Mesendoderm (in vitro differentiated cells): ENCODE results near the gene NRIP2.
A peak's percentile ranks its signal among the peaks of the same experiment; 100 is the strongest.

Experiments
- DNase-seq: peaks from one replicate; pipeline ENCODE4 v3.0.0; 2013
- H2AK5ac ChIP-seq: 2 replicates; pipeline ENCODE4 v1.6.1; 2013; ENCODE audit warnings: low read length, inconsistent platforms
- H2BK120ac ChIP-seq: 2 replicates; pipeline ENCODE4 v1.6.1; 2013; ENCODE audit warnings: low read depth, mild to moderate bottlenecking, low read length, moderate library complexity, mixed read lengths
- H2BK15ac ChIP-seq: replicated peaks from 2 replicates; pipeline ENCODE4 v1.6.1; 2013; ENCODE audit warnings: low read depth, mild to moderate bottlenecking, moderate library complexity
- H2BK5ac ChIP-seq: 2 replicates; pipeline ENCODE4 v1.6.1; 2013; ENCODE audit warnings: low read length, inconsistent platforms
- H3K18ac ChIP-seq: 2 replicates; pipeline ENCODE4 v1.6.1; 2013; ENCODE audit warnings: mild to moderate bottlenecking, low read length, mixed read lengths
- H3K23ac ChIP-seq: one replicate; pipeline ENCODE4 v1.6.1; 2013; ENCODE audit warnings: low read length
- H3K27ac ChIP-seq: 2 replicates; pipeline ENCODE4 v1.5.1; 2013; ENCODE audit warnings: low read depth, mild to moderate bottlenecking, inconsistent platforms, low read length, moderate library complexity
- H3K27me3 ChIP-seq: 2 replicates; pipeline ENCODE4 v1.6.1; 2013; ENCODE audit warnings: low read length, control low read depth, mild to moderate bottlenecking, inconsistent platforms; ENCODE audit not compliant: insufficient read depth, poor library complexity
- H3K36me3 ChIP-seq: 2 replicates; pipeline ENCODE4 v1.6.1; 2013; ENCODE audit warnings: low read length, inconsistent platforms; ENCODE audit not compliant: control insufficient read depth, insufficient read depth
- H3K4ac ChIP-seq: one replicate; pipeline ENCODE4 v1.6.1; 2013; ENCODE audit warnings: low read depth, mild to moderate bottlenecking, low read length, moderate library complexity
- H3K4me1 ChIP-seq: 2 replicates; pipeline ENCODE4 v1.6.1; 2013; ENCODE audit warnings: low read depth, low read length, inconsistent platforms; ENCODE audit not compliant: control insufficient read depth
- H3K4me2 ChIP-seq: 2 replicates; pipeline ENCODE4 v1.6.1; 2013; ENCODE audit warnings: low read length
- H3K4me3 ChIP-seq: 2 replicates; pipeline ENCODE4 v1.5.1; 2013; ENCODE audit warnings: mild to moderate bottlenecking, low read length
- H3K56ac ChIP-seq: one replicate; pipeline ENCODE4 v1.6.1; 2013; ENCODE audit warnings: low read length
- H3K79me1 ChIP-seq: 2 replicates; pipeline ENCODE4 v1.6.1; 2013; ENCODE audit warnings: low read length, inconsistent platforms
- H3K79me2 ChIP-seq: 2 replicates; pipeline ENCODE4 v1.6.1; 2013; ENCODE audit warnings: mild to moderate bottlenecking, low read length; ENCODE audit not compliant: control insufficient read depth, insufficient read depth
- H3K9ac ChIP-seq: 2 replicates; pipeline ENCODE4 v1.6.1; 2013; ENCODE audit warnings: low read length, inconsistent platforms
- H4K5ac ChIP-seq: one replicate; pipeline ENCODE4 v1.6.1; 2013; ENCODE audit warnings: low read length
- H4K8ac ChIP-seq: one replicate; pipeline ENCODE4 v1.6.1; 2013; ENCODE audit warnings: low read depth, mild to moderate bottlenecking, control low read depth, low read length, moderate library complexity
- WGBS: extraction: QIAGEN DNeasy Blood & Tissue Kit; methylation state at CpG from one replicate; pipeline ENCODE4 v1.1.7; 2013; ENCODE audit warnings: low lambda C conversion rate, missing lambda C conversion rate; ENCODE audit not compliant: insufficient coverage; ENCODE audit errors: extremely low coverage; 5-methylcytosine and 5-hydroxymethylcytosine counted together

The NRIP2 gene

GRCh38 chr12:2858944-2859421 is 24.1 kb upstream of the NRIP2 start:
- no CpG with 5 or more reads among the region's 12 CpGs for WGBS
- H3K79me1 ChIP-seq: no peaks in the 10 kb centered on the region
- H2BK5ac ChIP-seq: no peak overlapping the region
- H3K4me2 ChIP-seq: no peak overlapping the region
- no peak overlapping the region for H3K23ac ChIP-seq
- H4K8ac ChIP-seq: no peak overlapping the region
- H3K56ac ChIP-seq: no peak overlapping the region
- no peak overlapping the region for H2BK120ac ChIP-seq
- no peak overlapping the region for H3K4me3 ChIP-seq
- no peak overlapping the region for H3K18ac ChIP-seq
- peaks cover 13% of the 10 kb centered on the region for H3K36me3 ChIP-seq
- H3K4me1 ChIP-seq: no peaks in the 10 kb centered on the region
- DNase-seq: no peak
- no peak overlapping the region for H3K4ac ChIP-seq
- H2AK5ac ChIP-seq: no peak overlapping the region
- H3K27me3 ChIP-seq: no peaks in the 10 kb centered on the region
- no peak overlapping the region for H2BK15ac ChIP-seq
- no peaks in the 10 kb centered on the region for H3K79me2 ChIP-seq
- H3K27ac ChIP-seq: no peak overlapping the region
- H4K5ac ChIP-seq: no peak overlapping the region
- H3K9ac ChIP-seq: no peak overlapping the region

- H4K5ac ChIP-seq: no peak overlapping the region
- no peak for DNase-seq
- no peak overlapping the region for H3K4me2 ChIP-seq
- H3K4me1 ChIP-seq: no peaks in the 10 kb centered on the region
- no peaks in the 10 kb centered on the region for H3K27me3 ChIP-seq
- H3K79me1 ChIP-seq: no peaks in the 10 kb centered on the region
- no peak overlapping the region for H4K8ac ChIP-seq
- no peak overlapping the region for H3K9ac ChIP-seq
- no CpG with 5 or more reads among the region's 2 CpGs for WGBS
- H2AK5ac ChIP-seq: no peak overlapping the region
- no peak overlapping the region for H3K27ac ChIP-seq
- H3K18ac ChIP-seq: no peak overlapping the region
- H3K4ac ChIP-seq: no peak overlapping the region
- peaks cover 13% of the 10 kb centered on the region for H3K36me3 ChIP-seq
- H3K4me3 ChIP-seq: no peak overlapping the region
- no peak overlapping the region for H3K23ac ChIP-seq
- no peak overlapping the region for H3K56ac ChIP-seq
- H2BK15ac ChIP-seq: no peak overlapping the region
- H2BK120ac ChIP-seq: no peak overlapping the region
- H2BK5ac ChIP-seq: no peak overlapping the region
- no peaks in the 10 kb centered on the region for H3K79me2 ChIP-seq
Observed at GRCh38 chr12:2858334-2858733, 23.5 kb upstream of the NRIP2 start.

GRCh38 chr12:2857576-2857975 is 22.7 kb upstream of the NRIP2 start:
- Histone ChIP-seq H2AK5ac (no peak overlapping the region), H3K27me3 (no peaks in the 10 kb centered on the region), H2BK120ac (no peak overlapping the region), H3K4me1 (no peaks in the 10 kb centered on the region), H3K9ac (no peak overlapping the region), H3K27ac (no peak overlapping the region), H3K23ac (no peak overlapping the region), H3K4ac (no peak overlapping the region), H3K4me2 (no peak overlapping the region), H4K5ac (no peak overlapping the region), H3K56ac (no peak overlapping the region), H3K18ac (no peak overlapping the region), H2BK15ac (no peak overlapping the region), H2BK5ac (no peak overlapping the region), H3K79me1 (no peaks in the 10 kb centered on the region), H3K36me3 (peaks cover 10% of the 10 kb centered on the region), H3K79me2 (no peaks in the 10 kb centered on the region), H4K8ac (no peak overlapping the region), H3K4me3 (no peak overlapping the region)
- WGBS: no CpG with 5 or more reads among the region's 7 CpGs
- no peak for DNase-seq

- WGBS: no CpG with 5 or more reads among the region's 3 CpGs
- H4K8ac ChIP-seq: no peak within 1 kb of the TSS
- no peak within 1 kb of the TSS for H3K27ac ChIP-seq
Observed at GRCh38 chr12:2857021-2857431, 22.2 kb upstream of the NRIP2 start, which contains the start of gene TEX52. TSS of gene TEX52 (minus strand) at chr12:2857039. CDS start at chr12:2857026, 13 bp downstream.

GRCh38 chr12:2856051-2856450 is 21.2 kb upstream of the NRIP2 start:
- H3K56ac ChIP-seq: no peak overlapping the region
- no peak overlapping the region for H4K5ac ChIP-seq
- no peak overlapping the region for H3K18ac ChIP-seq
- no peak overlapping the region for H2BK5ac ChIP-seq
- H3K27me3 ChIP-seq: no peaks in the 10 kb centered on the region
- H4K8ac ChIP-seq: no peak overlapping the region
- H3K23ac ChIP-seq: no peak overlapping the region
- no peak overlapping the region for H2AK5ac ChIP-seq
- no peak overlapping the region for H3K4ac ChIP-seq
- no CpG with 5 or more reads among the region's 3 CpGs for WGBS
- peaks cover 10% of the 10 kb centered on the region for H3K36me3 ChIP-seq
- H3K4me2 ChIP-seq: no peak overlapping the region
- no peak overlapping the region for H2BK15ac ChIP-seq
- H3K4me1 ChIP-seq: no peaks in the 10 kb centered on the region
- H3K79me1 ChIP-seq: no peaks in the 10 kb centered on the region
- no peak overlapping the region for H3K27ac ChIP-seq
- DNase-seq: peak; percentile 44
- no peak overlapping the region for H3K9ac ChIP-seq
- H3K4me3 ChIP-seq: no peak overlapping the region
- H3K79me2 ChIP-seq: no peaks in the 10 kb centered on the region
- no peak overlapping the region for H2BK120ac ChIP-seq

More at GRCh38 chr12:2857021-2857431, 22.2 kb upstream of the NRIP2 start, which contains the start of gene TEX52:
- no peak within 1 kb of the TSS for H3K4me2 ChIP-seq
- no peaks in the 10 kb centered on the region for H3K4me1 ChIP-seq
- peak; percentile 89 for DNase-seq
- H4K5ac ChIP-seq: no peak within 1 kb of the TSS
- H3K4ac ChIP-seq: no peak within 1 kb of the TSS
- H3K23ac ChIP-seq: no peak within 1 kb of the TSS
- H2BK5ac ChIP-seq: no peak within 1 kb of the TSS
- H3K79me1 ChIP-seq: no peaks in the 10 kb centered on the region
- no peak within 1 kb of the TSS for H3K18ac ChIP-seq
- H2AK5ac ChIP-seq: no peak within 1 kb of the TSS
- no peaks in the 10 kb centered on the region for H3K79me2 ChIP-seq
- H3K56ac ChIP-seq: no peak within 1 kb of the TSS
- no peak within 1 kb of the TSS for H3K9ac ChIP-seq
- no peak within 1 kb of the TSS for H2BK15ac ChIP-seq
- no peaks in the 10 kb centered on the region for H3K27me3 ChIP-seq
- H3K4me3 ChIP-seq: no peak within 1 kb of the TSS
- no peak within 1 kb of the TSS for H2BK120ac ChIP-seq
- peaks cover 10% of the 10 kb centered on the region for H3K36me3 ChIP-seq

- Histone ChIP-seq H4K8ac (no peak overlapping the region), H3K4me2 (no peak overlapping the region), H3K56ac (no peak overlapping the region), H2BK15ac (no peak overlapping the region), H3K23ac (no peak overlapping the region), H3K18ac (no peak overlapping the region), H2BK5ac (no peak overlapping the region), H4K5ac (no peak overlapping the region), H3K4me1 (no peaks in the 10 kb centered on the region), H3K79me1 (no peaks in the 10 kb centered on the region), H2AK5ac (no peak overlapping the region), H3K4ac (no peak overlapping the region), H3K27me3 (no peaks in the 10 kb centered on the region), H3K36me3 (peaks cover 10% of the 10 kb centered on the region), H3K79me2 (no peaks in the 10 kb centered on the region), H3K4me3 (no peak overlapping the region), H2BK120ac (no peak overlapping the region), H3K27ac (no peak overlapping the region), H3K9ac (no peak overlapping the region)
- WGBS: no CpG with 5 or more reads among the region's 7 CpGs
- no peak for DNase-seq
Observed at GRCh38 chr12:2855546-2855945, 20.7 kb upstream of the NRIP2 start.
